ENCODE measurements around the gene PHIP. TPM values are rescaled to one million over a fixed set of nuclear protein-coding genes. Genes with fewer than 3 reads are reported as not detected.

The PHIP gene
- total RNA-seq, 1 donor from 2014 or later = 14.6 TPM

DNA sequence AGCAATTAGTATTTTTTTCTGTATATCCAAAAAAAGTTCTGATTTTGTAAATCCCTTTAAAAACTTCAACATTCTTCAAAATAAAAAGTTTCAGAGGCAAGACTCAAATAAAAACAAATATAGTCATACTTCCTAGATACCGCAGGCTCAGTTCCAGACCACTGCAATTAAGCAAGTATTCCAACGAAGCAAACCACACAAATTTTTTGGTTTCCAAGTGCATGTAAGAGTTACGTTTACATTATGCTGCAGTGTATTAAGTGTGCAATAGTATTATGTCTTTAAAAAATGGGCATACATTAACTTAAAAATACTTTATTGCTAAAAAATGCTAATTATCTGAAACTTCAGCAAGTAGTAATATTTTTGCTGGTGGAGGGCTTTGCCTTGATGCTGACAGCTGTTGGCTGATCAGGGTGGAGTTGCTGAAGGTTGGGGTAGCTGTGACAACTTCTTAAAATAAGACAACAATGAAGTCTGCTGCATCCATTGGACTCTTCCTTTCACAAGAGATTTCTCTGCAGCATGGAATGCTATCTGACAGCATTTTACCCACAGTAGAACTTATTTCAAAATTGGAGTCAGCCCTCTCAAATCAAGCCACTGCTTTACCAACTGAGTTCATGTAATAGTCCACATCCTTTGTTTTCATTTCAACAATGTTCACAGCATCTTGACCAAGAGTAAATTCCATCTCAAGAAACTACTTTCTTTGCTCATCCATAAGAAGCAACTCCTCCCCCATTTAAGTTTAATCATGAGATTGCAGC lies 46.0 kb downstream of the PHIP start:
- no peak for DNase-seq (ENCODE audit: low read depth)
- Histone ChIP-seq H3K36me3 (ENCODE audit: control insufficient read depth, insufficient read depth, low read length) (no peaks in the 10 kb centered on the region), H3K4me3 (ENCODE audit: low read depth, low read length) (no peak overlapping the region), H3K27me3 (ENCODE audit: control insufficient read depth, insufficient read depth, low read length) (no peaks in the 10 kb centered on the region)
- TF ChIP-seq, protein P1, sequence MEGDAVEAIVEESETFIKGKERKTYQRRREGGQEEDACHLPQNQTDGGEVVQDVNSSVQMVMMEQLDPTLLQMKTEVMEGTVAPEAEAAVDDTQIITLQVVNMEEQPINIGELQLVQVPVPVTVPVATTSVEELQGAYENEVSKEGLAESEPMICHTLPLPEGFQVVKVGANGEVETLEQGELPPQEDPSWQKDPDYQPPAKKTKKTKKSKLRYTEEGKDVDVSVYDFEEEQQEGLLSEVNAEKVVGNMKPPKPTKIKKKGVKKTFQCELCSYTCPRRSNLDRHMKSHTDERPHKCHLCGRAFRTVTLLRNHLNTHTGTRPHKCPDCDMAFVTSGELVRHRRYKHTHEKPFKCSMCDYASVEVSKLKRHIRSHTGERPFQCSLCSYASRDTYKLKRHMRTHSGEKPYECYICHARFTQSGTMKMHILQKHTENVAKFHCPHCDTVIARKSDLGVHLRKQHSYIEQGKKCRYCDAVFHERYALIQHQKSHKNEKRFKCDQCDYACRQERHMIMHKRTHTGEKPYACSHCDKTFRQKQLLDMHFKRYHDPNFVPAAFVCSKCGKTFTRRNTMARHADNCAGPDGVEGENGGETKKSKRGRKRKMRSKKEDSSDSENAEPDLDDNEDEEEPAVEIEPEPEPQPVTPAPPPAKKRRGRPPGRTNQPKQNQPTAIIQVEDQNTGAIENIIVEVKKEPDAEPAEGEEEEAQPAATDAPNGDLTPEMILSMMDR (IDR thresholded peaks at IDR 0.05; ENCODE audit: insufficient read depth, low read length, poor library complexity, severe bottlenecking) = no peak

DNA sequence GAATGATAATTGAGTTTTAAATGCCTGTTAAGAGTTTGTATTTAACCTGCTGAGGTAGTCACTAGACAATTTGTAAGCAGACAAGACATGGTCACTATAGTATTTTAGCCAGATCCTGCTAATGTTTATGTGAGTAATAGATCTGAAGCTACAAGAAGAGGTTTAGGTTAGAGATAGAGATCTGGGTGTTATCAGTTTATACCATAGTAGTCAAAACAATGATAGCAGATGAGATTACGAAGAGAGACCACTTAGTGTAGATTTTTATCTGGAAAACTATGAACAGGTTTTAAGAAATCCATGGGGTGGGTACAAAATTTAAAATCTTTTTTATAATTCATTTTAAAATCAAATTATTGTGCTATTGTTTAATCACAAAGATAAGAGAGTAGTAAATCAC lies 47.5 kb downstream of the PHIP start:
- no peak overlapping the region for H3K4me3 ChIP-seq (ENCODE audit: low read depth, low read length)
- H3K27me3 ChIP-seq (ENCODE audit: control insufficient read depth, insufficient read depth, low read length) = no peaks in the 10 kb centered on the region
- H3K36me3 ChIP-seq (ENCODE audit: control insufficient read depth, insufficient read depth, low read length) = no peaks in the 10 kb centered on the region
- TF ChIP-seq, protein P1 (IDR thresholded peaks at IDR 0.05; ENCODE audit: insufficient read depth, low read length, poor library complexity, severe bottlenecking) = no peak
- no peak for DNase-seq (ENCODE audit: low read depth)

GRCh38 chr6:79030023-79030422 lies 48.0 kb downstream of the PHIP start:
- H3K27me3 ChIP-seq (ENCODE audit: control insufficient read depth, insufficient read depth, low read length) = no peaks in the 10 kb centered on the region
- DNase-seq (ENCODE audit: low read depth) = no peak
- H3K36me3 ChIP-seq (ENCODE audit: control insufficient read depth, insufficient read depth, low read length) = no peaks in the 10 kb centered on the region
- TF ChIP-seq, protein P1 (IDR thresholded peaks at IDR 0.05; ENCODE audit: insufficient read depth, low read length, poor library complexity, severe bottlenecking) = no peak
- H3K4me3 ChIP-seq (ENCODE audit: low read depth, low read length) = no peak overlapping the region

DNA sequence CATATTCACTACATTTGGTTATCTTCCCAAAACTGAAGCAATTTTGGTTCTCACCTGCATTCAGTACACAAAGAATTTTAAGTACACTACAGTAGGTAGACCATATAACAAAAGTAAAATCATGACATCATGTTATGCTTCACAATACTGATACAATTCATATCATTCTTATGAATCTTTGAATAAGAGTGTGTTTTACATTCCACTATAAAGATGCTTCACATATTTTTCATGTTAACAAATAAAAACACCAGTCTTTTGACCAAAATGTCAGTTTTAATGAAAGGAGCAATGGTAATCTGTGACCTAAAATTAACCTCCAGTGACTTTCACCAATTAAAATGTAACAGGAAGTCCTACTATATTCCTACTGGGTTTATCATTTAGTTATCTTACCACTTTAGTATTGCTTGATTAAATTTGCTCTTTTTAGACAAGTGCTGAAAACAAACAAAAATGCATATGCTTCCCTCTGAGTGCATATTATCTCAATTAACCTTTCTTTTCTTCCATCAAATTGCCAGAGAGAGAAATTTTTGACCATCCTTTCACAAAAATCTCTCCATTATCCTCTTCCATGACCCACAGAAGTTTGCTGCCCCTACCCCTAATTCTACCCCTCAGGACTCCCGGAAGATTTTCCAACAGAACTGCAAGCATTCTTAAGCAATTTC lies 49.3 kb downstream of the PHIP start:
- Histone ChIP-seq H3K4me3 (ENCODE audit: low read depth, low read length) (no peak overlapping the region), H3K27me3 (ENCODE audit: control insufficient read depth, insufficient read depth, low read length) (no peaks in the 10 kb centered on the region), H3K36me3 (ENCODE audit: control insufficient read depth, insufficient read depth, low read length) (no peaks in the 10 kb centered on the region)
- TF ChIP-seq, protein P1 (IDR thresholded peaks at IDR 0.05; ENCODE audit: insufficient read depth, low read length, poor library complexity, severe bottlenecking) = no peak
- no peak for DNase-seq (ENCODE audit: low read depth)

- Histone ChIP-seq H3K27me3 (ENCODE audit: control insufficient read depth, insufficient read depth, low read length) (no peaks in the 10 kb centered on the region), H3K36me3 (ENCODE audit: control insufficient read depth, insufficient read depth, low read length) (no peaks in the 10 kb centered on the region), H3K4me3 (ENCODE audit: low read depth, low read length) (no peak overlapping the region)
- no peak for DNase-seq (ENCODE audit: low read depth)
- TF ChIP-seq, protein P1 (IDR thresholded peaks at IDR 0.05; ENCODE audit: insufficient read depth, low read length, poor library complexity, severe bottlenecking) = no peak
Observed at GRCh38 chr6:79011940-79012339, 66.1 kb downstream of the PHIP start.
